IMR-90 (cell line): ENCODE results near the gene SIDT1. TPM values are rescaled to one million over a fixed set of nuclear protein-coding genes. Genes with fewer than 3 reads are reported as not detected.
A peak's percentile ranks its signal among the peaks of the same experiment; 100 is the strongest.

Source experiments
- ATAC-seq: fragments of 200-7000 bp; cut with Tn5 transposase; 2 replicates; pipeline ENCODE4 v1.9.1; 2020; ENCODE audit warnings: low read depth, mild to moderate bottlenecking, moderate library complexity
- BruUV-seq: library from RNA; stranded (reverse); fragments of 400-500 nt; replicated peaks from 2 replicates; lab custom pipeline; 2021; lab: Mats Ljungman, UMichigan
- CTCF ChIA-PET: fragments of 300-600 bp; formaldehyde crosslinking; extraction: SDS; loops from one replicate; lab custom pipeline; 2021; ENCODE audit warnings: antibody characterized with exemption; lab: Yijun Ruan, JAX
- POLR2A ChIA-PET: fragments of 300-600 bp; sonication (Branson Sonifier 250); formaldehyde crosslinking; loops from one replicate; lab custom pipeline; 2022; ENCODE audit warnings: antibody characterized with exemption; ENCODE audit not compliant: unreplicated experiment; lab: Charles Lee
- DNase-seq: peaks from one replicate; pipeline ENCODE4 v3.0.0; 2013
- H2AFZ ChIP-seq: replicated peaks from 2 replicates; pipeline ENCODE3; 2013; ENCODE audit warnings: low read length, mild to moderate bottlenecking; ENCODE audit not compliant: poor library complexity
- H2AK5ac ChIP-seq: 2 replicates; pipeline ENCODE4 v1.6.1; 2013; ENCODE audit warnings: low read depth, low read length, inconsistent platforms
- H2AK9ac ChIP-seq: replicated peaks from 2 replicates; pipeline ENCODE3; 2013; ENCODE audit warnings: mild to moderate bottlenecking, low read depth, low read length, moderate library complexity; ENCODE audit not compliant: poor library complexity
- H2BK120ac ChIP-seq: 2 replicates; pipeline ENCODE4 v1.6.1; 2013; ENCODE audit warnings: low read depth, low read length, inconsistent platforms
- H2BK15ac ChIP-seq: 3 replicates; pipeline ENCODE4 v1.6.1; 2013; ENCODE audit warnings: low read depth, low read length, inconsistent platforms
- H2BK20ac ChIP-seq: 2 replicates; pipeline ENCODE4 v1.6.1; 2013; ENCODE audit warnings: low read depth, mild to moderate bottlenecking, inconsistent platforms, low read length, moderate library complexity
- H2BK5ac ChIP-seq: 2 replicates; pipeline ENCODE4 v1.6.1; 2013; ENCODE audit warnings: mild to moderate bottlenecking, low read depth, low read length, inconsistent platforms; ENCODE audit not compliant: poor library complexity, severe bottlenecking
- H3K14ac ChIP-seq: replicated peaks from 2 replicates; pipeline ENCODE4 v1.6.1; 2013; ENCODE audit warnings: low read depth, low read length, inconsistent platforms
- H3K18ac ChIP-seq: 2 replicates; pipeline ENCODE4 v1.6.1; 2013; ENCODE audit warnings: low read depth, low read length, control low read depth
- H3K23ac ChIP-seq: 2 replicates; pipeline ENCODE4 v1.6.1; 2013; ENCODE audit warnings: low read depth, low read length, inconsistent platforms
- H3K27ac ChIP-seq: 2 replicates; pipeline ENCODE4 v1.5.1; 2013; ENCODE audit warnings: mild to moderate bottlenecking, control low read depth, low read length; ENCODE audit not compliant: insufficient read depth
- H3K27me3 ChIP-seq: 2 replicates; pipeline ENCODE4 v1.6.1; 2013; ENCODE audit warnings: low read length; ENCODE audit not compliant: control insufficient read depth, insufficient read depth
- H3K36me3 ChIP-seq: 2 replicates; pipeline ENCODE4 v1.6.1; 2013; ENCODE audit warnings: low read length, mixed read lengths; ENCODE audit not compliant: control insufficient read depth, insufficient read depth
- H3K4ac ChIP-seq: 2 replicates; pipeline ENCODE4 v1.6.1; 2013; ENCODE audit warnings: low read depth, low read length, inconsistent platforms
- H3K4me1 ChIP-seq: 2 replicates; pipeline ENCODE4 v1.6.1; 2013; ENCODE audit warnings: low read length, mixed read lengths; ENCODE audit not compliant: control insufficient read depth, insufficient read depth
- H3K4me2 ChIP-seq: 2 replicates; pipeline ENCODE4 v1.6.1; 2013; ENCODE audit warnings: low read depth, mild to moderate bottlenecking, control low read depth, low read length, moderate library complexity
- H3K4me3 ChIP-seq: 2 replicates; pipeline ENCODE4 v1.5.1; 2013; ENCODE audit warnings: low read depth, mild to moderate bottlenecking, control low read depth, low read length, moderate library complexity; ENCODE audit not compliant: insufficient read depth
- H3K56ac ChIP-seq: 2 replicates; pipeline ENCODE4 v1.6.1; 2013; ENCODE audit warnings: low read length, inconsistent platforms; ENCODE audit not compliant: insufficient read depth; ENCODE audit errors: extremely low read depth
- H3K79me1 ChIP-seq, 2 experiments: 2 replicates each; pipeline ENCODE4 v1.6.1; 2013; ENCODE audit warnings: low read length in 2 of 2, inconsistent platforms in 1 of 2, low read depth in 1 of 2
- H3K9ac ChIP-seq: 2 replicates; pipeline ENCODE4 v1.6.1; 2013; ENCODE audit warnings: low read depth, low read length, control low read depth
- H3K9me1 ChIP-seq: 2 replicates; pipeline ENCODE4 v1.6.1; 2013; ENCODE audit warnings: low read length, inconsistent platforms; ENCODE audit not compliant: insufficient read depth
- H3K9me3 ChIP-seq: 2 replicates; pipeline ENCODE4 v1.6.1; 2013; ENCODE audit warnings: low read length; ENCODE audit not compliant: control insufficient read depth, insufficient read depth
- H4K20me1 ChIP-seq: 2 replicates; pipeline ENCODE4 v1.6.1; 2013; ENCODE audit warnings: low read length, inconsistent platforms; ENCODE audit not compliant: insufficient read depth
- H4K5ac ChIP-seq: 2 replicates; pipeline ENCODE4 v1.6.1; 2013; ENCODE audit warnings: mild to moderate bottlenecking, low read depth, low read length, control low read depth
- H4K8ac ChIP-seq, 2 experiments: 2 replicates each; pipeline ENCODE4 v1.6.1; 2013; ENCODE audit warnings: low read depth in 2 of 2, low read length in 2 of 2, control low read depth in 1 of 2, inconsistent platforms in 1 of 2
- H4K91ac ChIP-seq: 2 replicates; pipeline ENCODE4 v1.6.1; 2013; ENCODE audit warnings: low read depth, low read length, inconsistent platforms; ENCODE audit not compliant: insufficient read depth
- BHLHE40 ChIP-seq: fragments of 150-350 bp; IDR thresholded peaks from 2 replicates; pipeline ENCODE4 v1.6.1; 2016; ENCODE audit warnings: mild to moderate bottlenecking, low read depth, low read length
- CEBPB ChIP-seq: IDR thresholded peaks from 2 replicates; pipeline ENCODE4 v1.6.1; 2012; ENCODE audit warnings: low read depth, low read length, improper control_type of control experiment
- CHD1 ChIP-seq: IDR thresholded peaks from 2 replicates; pipeline ENCODE4 v1.6.1; 2012; ENCODE audit warnings: low read depth, low read length, improper control_type of control experiment
- CTCF ChIP-seq: conservative IDR thresholded peaks from 2 replicates; pipeline ENCODE4 v1.5.1; 2012; ENCODE audit warnings: mild to moderate bottlenecking, low read depth, low read length, improper control_type of control experiment
- ELK1 ChIP-seq: fragments of 150-350 bp; IDR thresholded peaks from 2 replicates; pipeline ENCODE4 v1.6.1; 2016; ENCODE audit warnings: low read depth, mild to moderate bottlenecking, low read length, moderate library complexity, borderline replicate concordance
- FOS ChIP-seq: fragments of 150-350 bp; IDR thresholded peaks from 2 replicates; pipeline ENCODE4 v1.6.1; 2016; ENCODE audit warnings: low read depth, low read length
- MAFK ChIP-seq: IDR thresholded peaks from 2 replicates; pipeline ENCODE4 v1.6.1; 2012; ENCODE audit warnings: low read depth, low read length, improper control_type of control experiment
- MAZ ChIP-seq: IDR thresholded peaks from 2 replicates; pipeline ENCODE4 v1.6.1; 2012; ENCODE audit warnings: low read depth, mild to moderate bottlenecking, low read length, improper control_type of control experiment, moderate library complexity, borderline replicate concordance
- MXI1 ChIP-seq: IDR thresholded peaks from 2 replicates; pipeline ENCODE4 v1.6.1; 2012; ENCODE audit warnings: low read depth, mild to moderate bottlenecking, low read length, moderate library complexity, borderline replicate concordance
- NFE2L2 ChIP-seq: fragments of 150-350 bp; IDR thresholded peaks from 2 replicates; pipeline ENCODE4 v1.6.1; 2016; ENCODE audit warnings: low read depth, mild to moderate bottlenecking, low read length
- POLR2A ChIP-seq: IDR thresholded peaks from 2 replicates; pipeline ENCODE4 v1.6.1; 2012; ENCODE audit warnings: mild to moderate bottlenecking, low read depth, low read length
- RAD21 ChIP-seq: IDR thresholded peaks from 2 replicates; pipeline ENCODE4 v1.6.1; 2012; ENCODE audit warnings: low read length, improper control_type of control experiment
- RCOR1 ChIP-seq: IDR thresholded peaks from 2 replicates; pipeline ENCODE4 v1.6.1; 2012; ENCODE audit warnings: mild to moderate bottlenecking, low read length, improper control_type of control experiment; ENCODE audit not compliant: insufficient replicate concordance
- RFX5 ChIP-seq: IDR thresholded peaks from 2 replicates; pipeline ENCODE4 v1.8.0; 2012; ENCODE audit warnings: low read depth, mild to moderate bottlenecking, low read length, moderate library complexity
- SMC3 ChIP-seq: fragments of 150-350 bp; IDR thresholded peaks from 2 replicates; pipeline ENCODE4 v1.6.1; 2016; ENCODE audit warnings: low read depth, mild to moderate bottlenecking, antibody characterized with exemption, low read length, moderate library complexity
- USF2 ChIP-seq: fragments of 150-350 bp; IDR thresholded peaks from 2 replicates; pipeline ENCODE4 v1.6.1; 2017; ENCODE audit warnings: mild to moderate bottlenecking, antibody characterized with exemption, low read length, low read depth
- WGBS, 2 experiments: methylation state at CpG; one replicate each; pipeline versions ENCODE4 v1.1.5 to v1.1.7; 2013; ENCODE audit warnings: missing lambda C conversion rate in 2 of 2; ENCODE audit not compliant: insufficient read length in 1 of 2; ENCODE audit errors: extremely low coverage in 2 of 2; 5-methylcytosine and 5-hydroxymethylcytosine counted together
- dilution Hi-C: fragments of 300-500 bp; cut with HindIII; formaldehyde crosslinking; loops from one replicate; pipeline ENCODE4 v1.14.3; 2018; ENCODE audit warnings: low sequenced_read_pairs; ENCODE audit not compliant: unreplicated experiment
- in situ Hi-C: fragments of 300-500 bp; cut with MboI; formaldehyde crosslinking; loops from 3 replicates; pipeline ENCODE4 v1.14.3; 2019; ENCODE audit warnings: low sequenced_read_pairs, inconsistent platforms, mixed read lengths
- intact Hi-C: fragments of 100-400 bp; cut with micrococcal nuclease; formaldehyde crosslinking; loops from 2 replicates; pipeline ENCODE4 v1.10.0; 2022
- polyA plus RNA-seq, 3 experiments: library from polyadenylated mRNA; depleted of rRNA; stranded (reverse); fragments of >200 nt; gene quantifications; 2 replicates each; pipeline ENCODE4 v1.2.3, GENCODE V29; 2012; ENCODE audit warnings: low replicate concordance in 1 of 3
- total RNA-seq: library from RNA; depleted of rRNA; stranded (reverse); fragments of >200 nt; gene quantifications from 2 replicates; pipeline ENCODE4 v1.2.3, GENCODE V29; 2012

Gene SIDT1
- total and polyA plus RNA-seq, 2 of the 4 experiments (the other 2 are of a cell fraction) = not detected

GRCh38 chr3:113499081-113499480 is 33.3 kb upstream of the SIDT1 start:
- Histone ChIP-seq H2AFZ (no peak overlapping the region), H3K79me1 (no peaks in the 10 kb centered on the region), H3K4me1 (peaks cover 7% of the 10 kb centered on the region), H3K9me3 (no peaks in the 10 kb centered on the region), H3K27me3 (no peaks in the 10 kb centered on the region), H3K4ac (no peak overlapping the region), H2BK20ac (no peak overlapping the region), H3K27ac (no peak overlapping the region), H4K20me1 (no peaks in the 10 kb centered on the region), H3K56ac (no peak overlapping the region), H3K18ac (no peak overlapping the region; the same call in 1 of the 2 replicates), H3K4me3 (no peak overlapping the region), H3K4me2 (no peak overlapping the region), H4K8ac (no peak overlapping the region), H3K23ac (no peak overlapping the region), H2AK9ac (no peak overlapping the region), H4K5ac (no peak overlapping the region), H4K91ac (no peak overlapping the region), H3K9ac (no peak overlapping the region), H2BK120ac (no peak overlapping the region), H3K14ac (no peak overlapping the region), H3K9me1 (peaks cover 3% of the 10 kb centered on the region; the same call in 1 of the 2 replicates), H3K36me3 (peaks cover 4% of the 10 kb centered on the region; the same call in 1 of the 2 replicates), H2BK5ac (peak overlapping the region; percentile 19), H2AK5ac (no peak overlapping the region), H2BK15ac (no peak overlapping the region)
- intact Hi-C loops (loop anchor here (10.0 kb wide), 1 partner anchor 444 kb away; no protein-coding TSS in a partner anchor), in situ Hi-C loops (no loop called here), dilution Hi-C loops (no loop called here)
- DNase-seq (peak; percentile 16), ATAC-seq (no peak)
- BruUV-seq = no TSS peak
- ChIA-PET CTCF (interaction anchor here (1.1 kb wide), 1 partner anchor 79 kb away, joined by 4 read pairs; no protein-coding TSS in a partner anchor), POLR2A (interaction anchor here (1.3 kb wide), 1 partner anchor 16 kb away, joined by 4 read pairs; the partner anchor contains the start of gene SPICE1)
- TF ChIP-seq CEBPB (no peak), RCOR1 (no peak), MXI1 (no peak), CHD1 (no peak), CTCF (no peak), RFX5 (no peak), ELK1 (no peak), MAFK (no peak), NFE2L2 (no peak), RAD21 (no peak), BHLHE40 (no peak), USF2 (no peak), POLR2A (no peak), SMC3 (no peak), FOS (no peak), MAZ (no peak)
- WGBS, 2 experiments = no CpG with 5 or more reads among the region's 1 CpG
